SK-N-SH treated with all-trans-retinoic acid at 6 μM for 48 hours (cell line): ENCODE data around the gene SYCP2.

ENCODE experiments used
- ARNTL ChIP-seq: fragments of 450-650 bp; formaldehyde crosslinking; IDR thresholded peaks from 2 replicates; pipeline ENCODE4 v1.5.0; 2020; ENCODE audit warnings: low read depth, mild to moderate bottlenecking, moderate library complexity, borderline replicate concordance
- BACH2 ChIP-seq: fragments of 250-450 bp; sonication (Bioruptor Pico); IDR thresholded peaks from 2 replicates; pipeline ENCODE4 v1.9.0; 2021; ENCODE audit warnings: mild to moderate bottlenecking, borderline replicate concordance
- ESRRG ChIP-seq: fragments of 250-450 bp; sonication (Bioruptor Pico); IDR thresholded peaks from 2 replicates; pipeline ENCODE4 v1.6.1; 2021; ENCODE audit warnings: mild to moderate bottlenecking
- ISL1 ChIP-seq: fragments of 250-450 bp; sonication (Bioruptor Pico); IDR thresholded peaks from 2 replicates; pipeline ENCODE4 v2.1.2; 2022; ENCODE audit warnings: mild to moderate bottlenecking, moderate library complexity
- OSR1 ChIP-seq: fragments of 250-450 bp; sonication (Bioruptor Pico); IDR thresholded peaks from 2 replicates; pipeline ENCODE4 v1.8.0; 2022; ENCODE audit warnings: moderate library complexity, mild to moderate bottlenecking, inconsistent platforms
- RARB ChIP-seq: fragments of 250-450 bp; sonication (Bioruptor Pico); IDR thresholded peaks from 2 replicates; pipeline ENCODE4 v1.8.0; 2021; ENCODE audit warnings: mild to moderate bottlenecking, moderate library complexity
- TOX ChIP-seq: fragments of 250-450 bp; sonication (Bioruptor Pico); IDR thresholded peaks from 2 replicates; pipeline ENCODE4 v1.8.0; 2021; ENCODE audit warnings: mild to moderate bottlenecking, moderate library complexity, borderline replicate concordance
- ZFP3 ChIP-seq: fragments of 250-450 bp; sonication (Bioruptor Pico); IDR thresholded peaks from 2 replicates; pipeline ENCODE4 v1.5.0; 2020; ENCODE audit warnings: mild to moderate bottlenecking, moderate library complexity
- ZNF8 ChIP-seq: fragments of 450-650 bp; formaldehyde crosslinking; IDR thresholded peaks from 2 replicates; pipeline ENCODE4 v1.5.0; 2020; ENCODE audit warnings: mild to moderate bottlenecking, moderate library complexity
- TF ChIP-seq, protein P1 (sequence below): fragments of 250-450 bp; sonication (Bioruptor Pico); IDR thresholded peaks from 2 replicates; pipeline ENCODE4 v1.5.0; 2020; ENCODE audit warnings: mild to moderate bottlenecking, moderate library complexity

DNA sequence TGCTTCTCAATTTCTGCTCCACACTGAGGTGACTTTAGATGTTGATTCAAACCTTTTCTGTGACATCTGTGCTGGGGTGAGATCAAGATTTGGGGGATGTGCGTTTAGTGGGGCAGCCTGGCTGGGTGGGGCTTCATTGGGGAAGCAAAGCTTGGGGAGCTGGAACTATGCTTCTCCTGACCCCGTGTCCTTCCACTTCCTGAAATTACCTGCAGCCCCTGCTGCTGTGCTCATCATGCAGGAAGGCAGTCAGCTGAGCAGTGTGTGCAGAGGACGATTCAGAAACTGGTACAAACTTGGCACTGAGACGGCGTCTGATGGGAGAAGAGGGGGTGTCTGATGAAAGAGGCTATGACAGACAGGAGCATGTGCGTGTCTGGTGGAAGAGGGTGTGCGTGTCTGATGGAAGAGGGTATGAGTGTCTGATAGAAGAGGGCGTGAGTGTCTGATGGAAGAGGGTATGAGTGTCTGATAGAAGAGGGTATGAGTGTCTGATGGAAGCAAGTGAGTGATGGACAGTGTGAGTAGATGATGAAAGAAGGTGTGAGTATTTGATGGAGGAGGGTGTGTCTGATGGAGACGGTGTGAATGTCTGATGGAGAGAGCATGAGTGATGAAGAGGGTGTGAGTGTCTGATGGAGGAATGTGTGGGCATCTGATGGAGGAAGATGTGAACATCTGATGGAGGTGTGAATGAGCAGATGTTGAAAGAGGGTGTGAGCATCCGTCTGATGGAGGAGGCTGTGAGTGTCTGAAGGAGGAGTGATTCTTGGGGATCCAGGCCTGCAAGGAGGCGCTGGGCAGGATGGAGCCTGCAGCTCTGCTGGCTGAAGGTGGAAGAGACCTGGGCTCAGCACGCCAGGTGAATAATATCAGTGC lies 103.4 kb downstream of the SYCP2 start:
- no peak for TF ChIP-seq ZNF8 (CRISPR knock-in tag)
- TF ChIP-seq RARB (CRISPR knock-in tag), result no peak
- no peak for TF ChIP-seq TOX (CRISPR knock-in tag)
- TF ChIP-seq ESRRG (CRISPR knock-in tag), result no peak
- TF ChIP-seq ARNTL (CRISPR knock-in tag), result no peak
- no peak for TF ChIP-seq ZFP3 (CRISPR knock-in tag)
- no peak for TF ChIP-seq BACH2 (CRISPR knock-in tag)
- TF ChIP-seq OSR1, result no peak
- no peak for TF ChIP-seq ISL1 (CRISPR knock-in tag)
- TF ChIP-seq, protein P1, sequence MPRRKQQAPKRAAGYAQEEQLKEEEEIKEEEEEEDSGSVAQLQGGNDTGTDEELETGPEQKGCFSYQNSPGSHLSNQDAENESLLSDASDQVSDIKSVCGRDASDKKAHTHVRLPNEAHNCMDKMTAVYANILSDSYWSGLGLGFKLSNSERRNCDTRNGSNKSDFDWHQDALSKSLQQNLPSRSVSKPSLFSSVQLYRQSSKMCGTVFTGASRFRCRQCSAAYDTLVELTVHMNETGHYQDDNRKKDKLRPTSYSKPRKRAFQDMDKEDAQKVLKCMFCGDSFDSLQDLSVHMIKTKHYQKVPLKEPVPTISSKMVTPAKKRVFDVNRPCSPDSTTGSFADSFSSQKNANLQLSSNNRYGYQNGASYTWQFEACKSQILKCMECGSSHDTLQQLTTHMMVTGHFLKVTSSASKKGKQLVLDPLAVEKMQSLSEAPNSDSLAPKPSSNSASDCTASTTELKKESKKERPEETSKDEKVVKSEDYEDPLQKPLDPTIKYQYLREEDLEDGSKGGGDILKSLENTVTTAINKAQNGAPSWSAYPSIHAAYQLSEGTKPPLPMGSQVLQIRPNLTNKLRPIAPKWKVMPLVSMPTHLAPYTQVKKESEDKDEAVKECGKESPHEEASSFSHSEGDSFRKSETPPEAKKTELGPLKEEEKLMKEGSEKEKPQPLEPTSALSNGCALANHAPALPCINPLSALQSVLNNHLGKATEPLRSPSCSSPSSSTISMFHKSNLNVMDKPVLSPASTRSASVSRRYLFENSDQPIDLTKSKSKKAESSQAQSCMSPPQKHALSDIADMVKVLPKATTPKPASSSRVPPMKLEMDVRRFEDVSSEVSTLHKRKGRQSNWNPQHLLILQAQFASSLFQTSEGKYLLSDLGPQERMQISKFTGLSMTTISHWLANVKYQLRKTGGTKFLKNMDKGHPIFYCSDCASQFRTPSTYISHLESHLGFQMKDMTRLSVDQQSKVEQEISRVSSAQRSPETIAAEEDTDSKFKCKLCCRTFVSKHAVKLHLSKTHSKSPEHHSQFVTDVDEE (CRISPR knock-in tag), result no peak
